SIG-M5 treated with dmso at 0.1 percent for 504 hours (cell line): ENCODE measurements around the gene PARVB.

Experiments
- DNase-seq: peaks from one replicate; lab custom pipeline; 2025; ENCODE audit not compliant: unreplicated experiment; lab: John Stamatoyannopoulos, UW

The PARVB gene

DNA sequence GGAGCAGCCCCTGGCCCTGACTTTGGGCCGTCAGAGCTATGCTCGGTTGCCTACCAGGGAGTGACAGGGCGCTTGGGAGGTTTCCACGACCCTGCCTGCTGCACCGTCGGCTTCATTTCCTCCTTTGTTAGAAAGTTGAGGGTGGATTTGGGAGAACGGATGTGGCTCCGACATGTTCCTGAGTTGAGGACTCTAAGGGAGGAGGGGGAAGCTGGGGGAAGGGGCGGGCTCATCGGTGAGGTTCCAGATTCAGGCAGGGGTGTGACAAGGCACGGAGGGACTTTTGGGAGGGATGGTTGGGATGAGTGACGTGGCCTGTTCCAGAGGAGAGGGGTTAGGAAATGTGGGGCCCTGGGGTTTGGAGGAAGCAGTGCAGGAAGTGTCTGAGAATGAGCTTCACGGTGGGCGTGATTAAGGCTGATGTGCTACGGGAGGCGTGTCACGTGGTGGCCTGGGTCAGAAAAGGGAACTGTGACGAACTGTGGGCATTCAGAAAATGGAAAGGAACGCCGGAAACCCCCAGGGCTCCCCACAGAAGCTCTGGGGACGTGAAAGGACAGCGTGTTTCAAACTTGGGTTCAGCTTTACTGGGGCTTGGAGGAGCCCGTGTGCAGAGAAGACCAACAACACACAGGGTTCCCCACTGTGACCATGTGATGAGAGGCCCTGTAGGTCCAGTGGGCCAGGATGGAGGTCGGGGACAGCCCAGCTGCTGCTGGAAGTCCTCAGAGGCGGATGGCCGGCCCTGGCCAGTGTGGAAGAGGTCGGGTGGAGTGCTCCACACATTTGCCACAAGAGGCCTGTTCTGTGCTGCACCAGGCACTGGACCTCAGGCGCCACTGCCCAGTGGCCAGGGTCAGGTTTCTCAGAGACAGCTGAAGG is 2.8 kb downstream of the PARVB start:
- peak; percentile 89 for DNase-seq

DNA sequence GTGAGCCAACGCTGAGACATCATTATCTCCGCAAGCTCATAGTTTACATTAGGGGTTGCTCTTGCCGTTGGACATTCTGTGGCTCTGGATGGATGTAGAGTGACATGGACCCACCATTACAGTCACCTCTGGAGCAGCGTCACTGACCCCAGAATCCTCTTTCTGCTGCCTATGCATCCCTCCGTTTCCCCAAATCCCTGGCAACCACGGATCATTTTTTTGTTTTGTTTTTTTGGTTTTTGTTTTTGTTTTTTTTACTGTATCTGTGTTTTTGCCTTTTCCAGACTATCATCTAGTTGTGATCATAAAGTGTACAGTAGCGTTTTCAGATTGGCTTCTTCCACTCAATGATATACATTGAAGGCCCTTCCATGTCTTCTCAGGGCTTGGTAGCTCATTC is 4.0 kb downstream of the PARVB start:
- DNase-seq = no peak

DNA sequence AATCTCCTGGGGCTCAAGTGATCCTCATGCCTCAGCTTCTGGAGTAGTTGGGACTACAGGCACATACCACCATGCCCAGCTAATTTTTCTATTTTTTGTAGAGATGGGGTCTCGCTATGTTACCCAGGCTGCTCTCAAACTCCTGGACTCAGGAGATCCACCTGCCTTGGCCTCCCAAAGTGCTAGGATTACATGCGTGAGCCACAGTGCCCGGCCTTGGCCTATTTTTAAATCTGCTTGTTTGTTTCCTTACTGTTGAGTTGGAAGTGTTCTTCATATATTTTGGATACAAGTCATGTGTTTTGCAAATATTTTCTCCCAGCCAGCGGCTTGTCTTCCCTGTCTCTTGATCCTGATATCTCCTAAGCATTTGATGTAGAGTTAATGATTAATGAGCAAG is 5.0 kb downstream of the PARVB start:
- no peak for DNase-seq

DNA sequence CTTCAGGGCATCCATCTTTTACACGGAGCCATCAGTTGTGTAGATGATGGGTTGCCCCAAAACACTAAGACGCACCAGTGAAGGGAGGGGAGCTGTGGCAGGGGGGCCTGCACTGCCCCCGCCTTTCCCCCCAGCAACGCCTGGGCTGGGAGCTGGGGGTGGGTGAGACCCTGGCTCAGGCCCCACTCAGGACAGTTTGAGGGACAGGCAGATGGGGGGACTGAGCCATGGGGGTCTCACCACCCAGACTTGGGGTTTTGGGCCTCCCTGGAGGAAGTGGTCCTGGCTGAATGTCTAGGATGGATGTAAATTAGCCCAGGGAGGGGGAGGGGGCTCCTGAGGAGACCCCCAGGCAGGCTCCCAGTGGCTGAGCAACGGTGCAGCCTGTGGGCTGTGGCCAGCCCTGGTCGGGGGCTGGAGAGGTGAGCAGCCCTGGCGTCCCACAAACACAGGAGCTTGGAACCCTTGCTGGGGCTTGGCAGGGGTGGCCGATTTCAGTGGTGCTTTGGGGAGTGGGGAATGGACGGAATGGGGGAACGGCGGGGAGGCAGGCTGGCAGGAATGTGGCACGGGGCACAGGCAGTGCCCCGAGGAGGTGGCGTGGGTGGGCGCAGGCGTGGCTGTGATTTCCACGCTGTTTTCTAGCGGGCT is 6.1 kb downstream of the PARVB start:
- no peak for DNase-seq

DNA sequence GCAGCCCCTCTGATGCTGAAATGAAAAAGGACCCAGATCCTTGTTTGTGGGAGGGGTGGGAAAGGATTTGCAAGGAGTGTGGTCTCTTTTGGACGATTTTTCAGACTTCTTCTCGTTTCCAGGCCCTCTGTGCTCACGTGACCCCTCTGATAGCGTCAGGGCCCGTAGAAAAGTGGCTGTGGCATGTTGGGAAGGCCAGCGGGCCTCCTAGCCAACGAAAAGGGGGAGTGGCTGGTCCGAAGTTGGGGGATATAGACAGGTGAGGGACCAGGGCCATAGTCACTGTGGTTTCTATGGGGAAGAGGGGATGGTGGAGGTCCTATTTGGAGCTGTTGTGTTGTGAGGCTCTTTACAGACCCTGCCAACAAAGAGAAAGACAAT is 6.6 kb downstream of the PARVB start:
- no peak for DNase-seq

DNA sequence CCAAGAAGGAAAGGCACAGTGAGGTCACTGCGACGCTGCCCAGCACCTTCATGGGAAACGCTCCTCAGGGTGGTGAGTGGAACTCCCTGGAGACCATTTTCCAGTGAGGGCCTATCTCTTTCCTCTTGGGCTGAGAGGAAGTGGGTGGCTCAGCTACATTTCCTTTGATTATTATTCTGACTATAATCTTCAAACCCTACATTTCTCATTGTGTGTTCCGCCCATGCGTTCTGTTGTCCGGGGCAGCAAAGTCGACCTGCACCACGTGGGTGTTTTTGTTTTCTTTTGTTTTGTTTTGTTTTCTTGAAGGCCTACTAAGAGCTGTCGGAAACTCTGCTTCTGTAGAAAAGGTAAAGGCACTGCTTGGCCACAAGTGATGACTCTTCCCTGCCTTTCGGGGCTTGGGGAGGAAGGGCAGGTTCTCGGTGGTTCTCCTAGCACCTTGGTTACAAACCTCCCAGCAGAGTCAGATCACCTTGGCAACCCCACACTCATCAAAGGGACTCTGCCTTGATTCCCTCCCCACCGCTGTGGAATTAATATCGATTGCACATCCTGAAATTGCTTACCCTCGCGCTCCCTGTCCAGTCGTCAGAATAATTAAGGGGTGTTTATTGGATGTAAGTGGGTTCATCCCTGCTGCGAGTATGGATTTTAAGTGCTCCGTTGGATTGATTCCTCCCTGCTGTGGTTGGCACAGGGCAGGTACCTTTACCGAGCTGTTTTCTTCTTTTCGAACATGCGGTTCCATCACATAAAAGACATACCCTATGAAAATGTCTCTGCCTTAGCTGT is 7.3 kb downstream of the PARVB start:
- no peak for DNase-seq

DNA sequence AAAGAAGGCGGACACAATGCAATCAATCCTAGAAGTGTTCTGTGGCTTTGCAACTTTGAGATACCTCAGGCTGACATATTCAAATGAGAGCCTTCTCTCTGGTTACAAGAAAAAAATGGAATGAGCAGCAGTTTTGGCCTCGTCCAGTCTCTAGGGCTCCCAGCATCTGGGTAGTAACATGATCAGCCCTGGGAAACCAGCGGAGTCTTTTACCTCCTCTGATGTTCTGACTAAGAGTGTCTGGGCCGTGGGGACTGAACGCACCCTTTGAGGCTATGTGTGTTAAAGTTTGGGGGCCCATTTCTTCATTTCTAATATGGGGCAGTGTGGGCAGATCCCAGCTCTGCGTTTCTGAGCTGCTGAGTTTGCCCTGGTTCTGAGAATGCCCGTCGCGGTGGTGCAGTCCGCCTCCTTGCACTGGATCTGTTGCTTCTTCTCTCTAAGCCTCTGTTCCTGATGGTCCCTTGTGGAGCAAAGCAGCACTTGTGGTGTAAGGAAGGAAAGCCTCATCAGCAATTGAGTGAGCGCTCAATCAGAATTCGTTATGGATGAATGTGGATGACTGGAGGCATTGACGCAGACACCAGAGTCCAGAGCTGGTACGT is 8.1 kb downstream of the PARVB start:
- no peak for DNase-seq

DNA sequence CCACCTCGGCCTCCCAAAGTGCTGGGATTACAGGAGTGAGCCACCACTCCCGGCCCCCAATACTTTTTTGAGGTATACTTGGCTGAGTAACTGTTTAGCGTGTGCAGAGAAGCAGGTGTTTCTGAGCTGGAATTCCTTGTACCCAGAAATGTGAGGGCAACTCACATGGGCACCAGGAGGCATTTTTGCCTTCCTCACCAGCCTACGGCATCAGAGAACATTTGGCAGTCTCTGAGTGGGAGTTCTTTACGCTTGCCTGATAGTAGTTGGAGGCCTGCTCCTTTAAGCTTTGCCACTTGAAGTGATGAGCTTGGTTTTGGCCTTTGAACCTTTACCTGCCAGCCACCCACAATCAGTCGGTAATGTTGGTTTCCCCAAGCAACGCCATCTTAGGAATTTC is 9.2 kb downstream of the PARVB start:
- no peak for DNase-seq

DNA sequence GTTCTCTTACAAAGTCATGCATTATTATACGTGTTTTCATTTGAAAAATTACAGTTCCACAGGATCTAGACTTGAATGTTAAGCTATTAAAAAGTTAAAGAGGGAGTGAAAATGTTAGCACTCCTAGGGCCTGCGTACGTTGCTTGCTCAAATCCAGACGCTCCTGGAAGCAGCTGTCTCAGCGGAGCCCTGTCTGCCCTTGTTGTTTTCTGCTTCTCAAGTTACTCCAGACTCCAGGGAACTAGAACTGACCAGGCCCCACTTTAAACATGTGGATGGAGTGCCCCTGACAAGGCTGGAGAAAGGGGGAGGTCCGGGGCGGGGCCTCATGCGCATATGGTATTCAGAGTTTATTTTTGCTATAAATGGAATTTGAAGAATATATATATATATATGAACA is 9.6 kb downstream of the PARVB start:
- no peak for DNase-seq

DNA sequence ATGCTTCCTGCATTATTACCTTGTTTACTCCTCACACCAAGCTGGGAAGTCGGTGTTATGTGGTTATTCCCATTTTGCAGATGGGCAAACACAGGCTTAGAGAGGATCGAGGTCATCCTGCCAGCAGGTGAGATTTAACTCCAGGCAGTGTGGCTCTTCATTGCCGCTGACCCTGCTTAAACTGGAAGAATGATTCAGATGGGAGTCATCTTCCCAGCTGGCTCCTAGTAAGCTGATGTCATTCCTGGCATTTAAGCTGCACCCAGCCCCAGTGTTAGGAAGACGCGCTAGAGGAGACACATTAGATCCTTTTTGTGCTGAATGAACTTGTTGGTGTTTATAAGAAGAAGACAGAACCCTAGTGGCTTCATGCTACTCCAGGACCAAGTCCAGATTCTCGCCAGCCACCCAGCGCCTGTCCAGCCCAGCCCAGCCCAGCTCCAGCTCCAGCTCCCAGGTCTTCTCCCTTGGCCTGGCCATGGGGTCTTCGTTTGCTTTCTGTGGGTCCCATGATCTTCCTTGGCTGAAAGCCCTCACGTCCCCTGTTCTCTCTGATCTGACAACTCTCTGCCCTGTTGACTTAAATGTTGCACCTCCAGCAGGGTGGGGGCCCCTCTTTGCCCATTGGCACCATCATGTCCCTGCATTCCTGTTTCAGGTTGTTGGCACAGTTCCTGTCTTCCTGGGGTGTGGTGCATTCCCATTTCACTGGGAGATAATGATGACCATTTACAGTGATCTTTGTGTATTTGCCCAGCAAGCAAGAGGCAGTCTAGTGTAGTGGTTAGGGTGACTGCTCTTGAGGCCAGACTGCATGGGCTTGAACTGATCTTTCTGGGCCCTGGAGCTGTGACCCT is 13.6 kb downstream of the PARVB start:
- no peak for DNase-seq

DNA sequence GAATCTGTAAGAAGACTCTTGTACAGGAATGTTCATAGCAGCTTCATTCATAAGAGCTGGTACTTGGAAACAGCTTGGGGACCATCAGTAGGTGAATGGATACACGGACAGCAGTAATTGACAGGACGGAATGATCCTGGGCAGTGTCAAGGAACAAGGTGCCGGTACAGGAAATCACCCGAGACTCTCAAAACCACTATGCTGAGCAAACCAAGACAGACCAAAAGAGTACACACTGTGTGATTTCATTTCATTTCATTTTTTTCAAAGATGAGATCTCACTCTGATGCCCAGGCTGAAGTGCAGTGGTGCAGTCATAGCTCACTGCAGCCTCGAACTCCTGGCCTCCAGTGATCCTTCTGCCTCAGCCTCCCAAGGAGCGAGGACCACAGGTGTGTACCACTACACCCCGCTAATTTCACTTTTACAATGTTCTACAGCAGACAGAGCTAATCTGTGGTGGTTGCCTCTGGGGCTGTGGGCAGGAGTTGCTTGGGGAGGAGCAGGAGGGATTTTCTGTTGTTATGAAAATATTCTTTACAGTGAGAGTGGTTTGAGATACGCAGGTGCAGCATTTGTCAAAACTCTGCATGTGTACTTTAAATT is 15.6 kb downstream of the PARVB start:
- DNase-seq = no peak

DNA sequence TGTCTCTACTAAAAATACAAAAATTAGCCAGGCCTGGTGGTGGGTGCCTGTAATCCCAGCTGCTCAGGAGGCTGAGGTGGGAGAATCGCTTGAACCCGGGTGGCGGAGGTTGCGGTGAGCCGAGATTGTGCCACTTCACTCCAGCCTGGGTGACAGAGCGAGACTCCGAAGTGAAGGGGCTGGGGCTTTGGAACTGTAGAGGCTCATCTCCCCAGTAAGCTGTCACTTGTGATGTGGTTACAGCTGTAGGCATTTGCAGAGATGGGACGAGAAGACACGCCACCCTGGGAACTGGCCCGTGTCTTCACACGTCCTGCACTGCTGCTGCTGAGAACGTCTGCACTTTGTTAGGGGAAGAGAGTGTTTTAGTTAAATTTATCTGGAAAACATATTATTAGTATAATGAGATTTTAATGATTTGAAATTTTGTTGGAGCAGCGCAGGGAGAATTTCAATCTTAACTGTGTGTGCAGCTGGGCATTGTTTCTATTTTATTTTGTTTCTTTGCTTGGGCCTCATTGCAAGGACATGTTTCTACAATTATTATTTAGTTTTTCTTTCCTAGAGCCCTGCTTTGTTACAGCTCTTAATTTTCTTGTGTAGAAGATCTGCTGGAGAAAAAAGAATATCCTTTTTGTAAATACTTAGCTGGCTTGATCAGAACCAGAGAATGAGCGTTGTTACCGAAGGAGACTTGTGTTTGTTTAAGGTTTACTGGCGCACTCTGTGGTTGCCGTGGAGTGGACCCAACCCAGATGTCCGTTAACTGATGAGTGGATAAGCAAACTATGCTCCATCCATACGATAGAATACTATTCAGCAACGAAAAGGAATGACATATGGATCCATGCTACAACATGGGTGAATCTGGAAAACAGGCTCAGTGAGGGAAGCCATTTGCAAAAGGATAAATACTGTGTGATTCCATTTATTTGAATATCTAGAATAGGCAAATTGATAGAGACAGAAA is 18.4 kb downstream of the PARVB start:
- DNase-seq = no peak

DNA sequence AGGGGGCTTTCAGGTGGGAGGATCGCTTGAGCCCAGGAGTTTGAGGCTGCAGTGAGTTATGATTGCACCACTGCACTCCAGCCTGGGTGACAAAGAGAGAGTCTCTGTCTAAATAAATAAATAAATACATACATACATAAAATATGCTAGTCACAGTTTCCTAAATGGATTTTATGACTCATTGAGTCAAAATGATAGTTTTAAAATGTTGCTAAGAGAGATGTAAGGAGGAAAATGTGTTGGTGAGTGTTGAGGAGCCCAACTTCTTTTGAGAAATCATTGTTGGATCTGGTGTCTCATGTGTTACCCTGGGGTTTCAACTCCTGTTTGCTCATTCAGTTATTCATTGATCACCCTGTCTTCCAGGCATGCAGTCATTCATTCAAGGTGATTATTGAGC is 21.0 kb downstream of the PARVB start:
- no peak for DNase-seq

DNA sequence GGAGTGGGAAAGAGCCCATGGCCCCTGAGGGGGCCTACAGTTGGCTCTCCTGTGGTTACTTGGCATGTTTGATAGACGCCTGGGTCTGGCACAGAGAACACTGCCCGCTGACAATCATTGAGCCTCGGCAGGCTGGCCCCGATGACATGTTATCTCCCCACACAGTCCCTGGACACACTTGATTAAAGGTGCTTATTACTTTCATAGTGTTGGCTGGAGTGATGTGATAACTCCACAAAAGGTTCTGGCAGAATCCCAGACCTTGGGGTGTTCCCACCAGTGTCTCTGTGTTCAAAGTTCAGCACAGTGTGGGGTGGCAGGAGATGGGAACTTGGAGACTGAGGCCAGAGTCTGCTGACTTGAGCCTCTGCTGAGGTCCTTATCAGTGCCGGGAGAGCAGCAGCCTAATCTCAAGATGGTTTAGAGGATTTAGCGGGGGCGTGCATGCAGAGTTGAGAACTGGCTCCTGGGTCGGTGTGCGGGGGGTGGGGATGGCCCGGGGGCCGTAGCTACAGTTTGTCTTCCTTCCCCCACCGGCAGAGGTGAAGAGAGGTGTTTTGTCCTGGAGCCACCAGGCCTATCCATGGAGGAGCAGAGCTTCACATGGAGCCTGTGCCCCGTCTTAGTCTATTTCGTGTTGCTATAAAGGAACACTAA is 22.5 kb downstream of the PARVB start:
- no peak for DNase-seq

DNA sequence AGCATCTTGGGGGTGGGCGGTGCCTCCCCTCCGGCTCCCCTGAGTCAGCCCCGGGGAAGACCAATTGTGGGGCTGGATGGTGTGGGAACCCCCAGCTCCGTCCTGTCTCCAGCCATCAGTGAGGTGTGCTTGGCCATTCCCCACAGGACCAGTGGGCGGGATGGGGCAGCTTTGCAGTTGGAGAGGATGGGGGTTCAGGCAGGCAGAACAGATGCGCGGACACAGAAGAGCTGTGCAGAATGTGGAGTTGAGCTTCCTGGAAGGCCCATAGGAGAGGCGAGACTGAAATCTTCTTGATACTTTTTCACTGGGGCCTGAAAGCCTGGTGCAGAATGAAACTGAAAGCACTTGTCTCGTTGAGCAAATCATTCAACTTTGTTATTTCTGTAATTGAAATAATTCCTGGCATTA is 23.8 kb downstream of the PARVB start:
- no peak for DNase-seq

DNA sequence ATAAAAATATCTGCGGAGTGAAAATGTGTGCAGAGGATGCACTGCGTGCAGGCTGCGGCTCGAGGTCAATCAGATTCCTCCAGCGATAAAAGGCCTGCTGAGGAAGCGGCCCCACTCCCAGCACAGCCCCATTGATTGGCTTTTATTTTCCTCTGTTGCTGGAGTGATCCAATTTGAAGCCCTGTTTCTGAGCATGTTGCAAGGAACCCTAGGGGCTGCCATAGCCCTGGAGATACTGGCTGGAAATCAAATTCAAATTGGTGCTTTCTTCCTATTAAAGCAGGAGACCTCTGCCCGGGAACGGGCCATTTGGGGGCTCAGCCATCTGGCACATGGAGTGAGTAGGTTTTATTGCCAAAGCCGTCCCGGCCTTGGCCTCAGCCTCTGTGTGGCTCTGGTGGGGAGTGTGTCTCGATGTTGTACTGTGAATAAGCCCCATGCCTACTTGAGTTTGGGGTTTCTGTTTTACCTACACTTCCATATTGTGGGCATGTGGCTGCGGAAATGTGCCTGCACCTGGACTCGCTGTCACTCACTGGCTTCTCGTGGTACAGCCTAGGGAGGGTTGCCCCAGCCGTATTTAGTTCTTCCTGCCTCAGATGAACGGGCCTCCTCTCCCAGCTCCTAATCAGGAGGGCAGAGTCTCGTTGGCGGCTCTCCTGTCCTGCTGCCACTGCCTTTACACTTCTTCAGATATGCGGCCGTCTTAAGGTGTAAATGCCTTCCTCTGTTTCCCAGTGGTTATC is 25.6 kb downstream of the PARVB start:
- DNase-seq = no peak

DNA sequence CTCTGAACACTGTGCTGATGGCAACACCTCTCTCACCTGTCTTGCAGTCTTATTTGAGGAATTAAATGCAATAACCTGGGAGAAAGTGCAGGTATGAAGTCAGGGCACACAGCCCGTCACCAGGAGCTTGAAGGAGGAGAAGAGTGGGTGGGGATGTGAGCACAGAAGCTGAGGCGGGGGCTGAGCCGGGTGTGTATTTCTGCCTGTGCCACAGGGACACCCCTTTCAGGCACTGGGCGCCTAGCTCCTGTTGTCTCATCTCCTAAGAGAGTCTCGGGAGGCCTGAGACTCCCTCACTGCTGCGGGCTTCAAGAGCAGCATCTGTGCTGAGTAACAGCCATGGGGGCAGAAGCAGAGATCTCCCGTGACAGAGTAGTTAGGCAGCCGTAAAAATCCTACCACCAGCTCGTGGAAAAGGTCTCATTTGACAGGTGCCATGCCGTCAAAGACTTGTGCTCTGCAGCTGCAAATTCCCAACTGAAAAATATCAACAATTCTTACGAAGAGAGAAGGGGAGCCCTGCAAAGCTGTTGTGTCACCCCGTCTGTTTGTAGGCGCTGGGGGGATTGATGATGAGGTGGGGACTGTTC is 26.8 kb downstream of the PARVB start:
- no peak for DNase-seq
